ENCODE data around the gene COL11A1. TPM values are rescaled to one million over a fixed set of nuclear protein-coding genes. Genes with fewer than 3 reads are reported as not detected.
"Not testable (repeated sequence)": the region's sequence is repeated elsewhere in the genome, so short reads cannot be mapped to it uniquely, and the experiment has no call there.

The COL11A1 gene
- total RNA-seq, 1 donor from 2014 or later = 0.42 TPM

GRCh38 chr1:102853701-102854187, 254.6 kb downstream of the COL11A1 start:
- DNase-seq (no peak), ATAC-seq (no peak)
- intact Hi-C loops (cut with micrococcal nuclease) = no loop called here

- no peak for DNase-seq
- ATAC-seq = no peak
- intact Hi-C loops (cut with micrococcal nuclease) = no loop called here
Observed at GRCh38 chr1:102853136-102853535, 255.2 kb downstream of the COL11A1 start.

GRCh38 chr1:102852613-102853012, 255.7 kb downstream of the COL11A1 start:
- intact Hi-C loops (cut with micrococcal nuclease) = no loop called here
- no peak for ATAC-seq
- DNase-seq = no peak

GRCh38 chr1:102851616-102852015, 256.7 kb downstream of the COL11A1 start:
- intact Hi-C loops (cut with micrococcal nuclease) = no loop called here
- DNase-seq (no peak), ATAC-seq (no peak)

DNA sequence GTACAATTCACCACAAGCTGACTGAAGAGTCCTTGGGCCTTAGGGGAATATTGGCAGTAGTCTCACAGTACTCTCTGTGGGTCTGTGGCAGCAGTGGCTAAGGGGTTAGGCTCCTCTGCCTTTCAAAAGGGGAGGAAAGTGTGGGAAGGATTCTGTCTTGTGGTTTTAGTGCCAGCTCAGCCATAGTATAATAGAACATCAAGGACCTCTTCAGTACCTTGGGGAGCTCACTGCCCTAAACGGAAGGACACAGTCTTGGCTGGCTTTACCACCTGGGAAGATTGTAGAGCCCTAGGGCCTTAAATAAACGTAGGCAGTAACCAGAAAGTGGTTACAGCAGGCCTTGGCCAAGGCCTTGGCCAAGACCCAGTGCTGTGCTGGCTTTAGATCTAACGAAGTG, 265.7 kb downstream of the COL11A1 start:
- intact Hi-C loops (cut with micrococcal nuclease) = no loop called here
- no peak for ATAC-seq
- no peak for DNase-seq

GRCh38 chr1:102840741-102841140, 267.6 kb downstream of the COL11A1 start:
- no peak for ATAC-seq
- intact Hi-C loops (cut with micrococcal nuclease) = no loop called here
- no peak for DNase-seq

DNA sequence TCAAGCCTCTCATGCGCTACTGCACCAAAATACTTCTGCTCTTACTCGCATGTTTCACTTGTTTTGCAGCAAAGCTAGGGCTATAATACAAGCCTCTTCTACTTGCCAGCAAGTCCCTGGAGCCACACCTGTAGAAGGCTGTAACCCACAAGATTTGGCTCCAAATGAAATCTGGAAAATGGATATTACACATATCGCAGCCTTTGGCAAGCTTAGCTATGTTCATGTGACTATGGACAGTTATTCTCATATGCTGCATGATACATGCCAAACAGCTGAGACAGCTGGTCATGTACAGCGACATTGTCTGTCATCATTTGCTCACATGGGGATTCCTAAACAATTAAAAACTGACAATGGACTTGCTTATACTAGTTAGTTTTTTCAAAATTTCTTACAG, 270.3 kb downstream of the COL11A1 start:
- no peak for ATAC-seq
- intact Hi-C loops (cut with micrococcal nuclease) = no loop called here
- no peak for DNase-seq

DNA sequence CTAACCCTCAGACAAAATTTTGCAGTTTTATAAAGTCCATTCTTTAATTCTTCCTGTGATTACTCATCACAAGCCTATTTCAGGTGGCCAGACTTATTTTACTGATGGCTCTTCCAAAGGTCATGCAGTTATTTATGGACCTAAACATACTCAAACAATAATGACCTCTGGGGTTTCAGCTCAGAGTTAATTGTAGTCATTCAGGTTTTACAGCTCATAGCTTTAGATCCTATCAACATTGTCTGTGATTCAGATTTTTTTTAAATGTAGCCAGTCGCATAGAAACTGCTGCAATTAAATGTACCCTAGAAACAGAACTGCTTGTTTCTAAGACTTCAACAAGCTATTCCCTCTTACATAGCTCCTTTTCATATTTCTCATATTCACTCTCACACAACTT, 270.8 kb downstream of the COL11A1 start:
- ATAC-seq = no peak
- intact Hi-C loops (cut with micrococcal nuclease) = no loop called here
- DNase-seq = no peak

DNA sequence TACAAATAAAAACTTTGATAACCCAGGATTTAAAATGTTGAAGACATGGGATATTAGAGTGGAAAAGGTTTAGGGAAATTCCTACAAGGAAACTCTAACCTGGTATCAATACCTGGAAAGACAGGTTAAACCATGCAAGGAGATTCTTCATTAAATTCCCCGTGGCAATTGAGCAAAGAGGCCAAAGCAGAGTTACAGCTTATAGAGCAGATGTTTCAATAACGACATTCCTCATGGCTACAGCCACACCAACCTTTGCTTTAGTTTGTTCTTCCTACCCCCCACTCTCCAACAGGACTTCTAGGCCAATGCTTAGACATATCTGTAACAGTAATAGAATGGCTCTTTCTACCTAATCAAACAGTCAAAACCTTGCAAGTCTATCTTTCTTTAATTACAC, 271.3 kb downstream of the COL11A1 start:
- intact Hi-C loops (cut with micrococcal nuclease) = no loop called here
- no peak for ATAC-seq
- no peak for DNase-seq

DNA sequence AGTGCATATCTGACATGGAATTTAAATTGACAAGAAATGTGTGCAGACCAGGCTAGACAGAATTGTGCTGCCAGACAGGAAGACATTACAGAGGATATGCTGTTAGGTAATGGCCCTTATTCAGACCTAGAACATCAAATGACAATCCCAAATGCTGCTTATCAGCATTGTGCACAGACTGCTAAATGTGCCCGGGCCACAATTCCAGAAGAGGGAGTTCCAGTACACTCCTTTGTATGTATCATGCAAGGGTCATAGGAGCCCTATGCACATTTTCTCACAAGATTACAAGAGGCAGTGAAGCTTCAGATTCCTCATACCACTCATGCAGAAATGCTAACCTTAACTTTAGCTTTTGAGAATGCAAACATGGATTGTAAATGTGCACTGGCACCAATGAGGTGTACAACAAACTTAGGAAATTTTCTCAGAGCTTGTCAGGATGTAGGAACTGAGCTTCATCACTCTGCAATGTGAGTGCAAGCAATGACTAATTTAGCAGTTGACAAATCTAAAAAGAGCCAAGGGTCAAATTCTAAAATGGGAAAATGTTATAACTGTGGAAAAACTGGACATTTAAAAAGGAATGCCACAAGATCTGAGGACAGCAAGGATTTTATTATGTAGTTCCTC, 273.5 kb downstream of the COL11A1 start:
- intact Hi-C loops (cut with micrococcal nuclease) = no loop called here

DNA sequence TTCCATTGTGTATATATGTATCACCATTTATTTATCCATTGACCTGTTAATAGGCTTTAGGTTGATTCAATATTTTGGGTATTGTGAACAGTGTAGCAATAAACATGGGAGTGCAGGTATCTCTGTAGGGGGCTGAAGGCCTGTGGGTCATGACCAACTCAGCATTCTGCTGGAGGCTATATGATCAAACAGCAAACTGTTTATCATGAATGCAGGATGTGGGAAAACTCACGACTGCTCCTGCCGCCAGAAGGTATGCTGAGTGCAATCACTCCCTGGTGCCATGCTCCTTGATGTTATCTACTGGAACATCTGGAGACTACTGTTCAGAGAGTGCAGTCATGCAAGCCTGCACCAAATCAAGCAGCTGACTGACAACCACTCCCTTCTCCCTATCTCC, 275.2 kb downstream of the COL11A1 start:
- ATAC-seq = no peak
- intact Hi-C loops (cut with micrococcal nuclease) = no loop called here

More for the DNA sequence above, 273.5 kb downstream of the COL11A1 start:
- no peak for ATAC-seq
- no peak for DNase-seq

GRCh38 chr1:102826706-102827105, 281.6 kb downstream of the COL11A1 start:
- DNase-seq; intact Hi-C loops (cut with micrococcal nuclease); ATAC-seq: not testable (repeated sequence)

More for the DNA sequence above, 275.2 kb downstream of the COL11A1 start:
- DNase-seq = no peak

Measured in left ventricle myocardium superior (tissue), 1 donor.